SKM-1 treated with dmso at 0.1 percent for 144 hours (cell line): Measurements from ENCODE around the gene PHC3.
A peak's percentile ranks its signal among the peaks of the same experiment; 100 is the strongest.

Experiments used
- DNase-seq: peaks from one replicate; lab custom pipeline; 2025; ENCODE audit not compliant: unreplicated experiment; lab: John Stamatoyannopoulos, UW

PHC3 gene

GRCh38 chr3:170189398-170190256 lies 8.1 kb upstream of the PHC3 start:
- peak; percentile 56 for DNase-seq

- no peak for DNase-seq
Measured at GRCh38 chr3:170180079-170180907, 1.2 kb downstream of the PHC3 start.

DNA sequence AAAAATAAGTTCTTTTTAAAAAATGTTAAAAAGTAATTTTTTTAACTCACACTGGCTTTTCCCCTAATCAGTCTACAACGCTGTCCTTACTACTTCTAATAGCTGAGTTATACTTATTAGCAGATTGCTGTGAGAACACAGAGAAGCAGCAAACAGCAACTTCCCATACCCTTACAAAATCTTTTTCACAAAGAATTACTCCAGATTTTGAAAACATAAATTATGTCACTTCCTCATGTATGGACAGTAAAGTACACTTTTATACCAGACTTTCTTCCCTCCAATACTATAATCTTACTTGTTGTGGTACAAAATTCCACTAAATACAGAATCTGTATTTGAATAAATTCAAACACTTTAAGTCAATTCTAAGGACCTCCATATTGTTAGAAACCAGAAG lies 2.1 kb downstream of the PHC3 start:
- no peak for DNase-seq

GRCh38 chr3:170178651-170179050 lies 2.9 kb downstream of the PHC3 start:
- no peak for DNase-seq

DNA sequence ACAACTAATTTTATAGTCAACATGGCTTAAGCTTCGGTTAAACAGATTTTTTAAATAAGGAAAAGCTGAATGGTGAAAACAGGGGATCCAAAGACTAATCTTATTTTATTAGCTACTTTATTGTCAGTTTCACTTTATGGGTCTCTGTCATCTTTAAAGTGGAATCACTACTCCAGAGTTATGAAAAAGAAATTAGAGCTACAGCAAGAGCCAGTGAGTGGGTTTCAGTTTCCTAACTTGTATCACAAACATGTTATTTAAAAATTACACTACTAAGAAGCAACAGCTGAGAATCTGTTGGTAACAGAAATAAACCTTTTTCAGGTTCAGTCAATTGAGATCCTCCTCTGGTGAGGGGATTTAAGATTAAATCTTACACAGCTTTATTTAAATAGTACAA lies 10.0 kb downstream of the PHC3 start:
- DNase-seq: no peak

DNA sequence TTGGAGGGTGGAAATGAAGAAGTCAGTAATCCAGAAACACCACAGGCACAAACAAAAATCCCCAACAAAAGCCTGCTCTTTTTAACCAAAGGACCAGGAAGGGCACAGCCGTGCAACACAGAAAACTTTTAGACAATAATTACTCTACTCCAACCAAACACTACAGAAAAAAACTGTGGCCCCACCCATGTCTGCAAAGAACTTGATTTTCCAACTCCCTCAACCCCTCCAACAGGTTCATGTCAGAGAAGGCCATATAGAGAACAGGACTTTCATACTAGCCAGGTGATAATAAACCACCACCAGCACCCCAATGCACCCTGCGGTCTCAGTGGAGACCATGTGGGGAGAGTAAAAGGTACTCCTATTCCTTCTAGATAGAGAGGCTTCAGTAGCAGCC lies 16.8 kb downstream of the PHC3 start:
- no peak for DNase-seq

- no peak for DNase-seq
Measured at GRCh38 chr3:170163956-170164645, 17.4 kb downstream of the PHC3 start.

GRCh38 chr3:170162630-170163029 lies 18.9 kb downstream of the PHC3 start:
- DNase-seq: no peak

DNA sequence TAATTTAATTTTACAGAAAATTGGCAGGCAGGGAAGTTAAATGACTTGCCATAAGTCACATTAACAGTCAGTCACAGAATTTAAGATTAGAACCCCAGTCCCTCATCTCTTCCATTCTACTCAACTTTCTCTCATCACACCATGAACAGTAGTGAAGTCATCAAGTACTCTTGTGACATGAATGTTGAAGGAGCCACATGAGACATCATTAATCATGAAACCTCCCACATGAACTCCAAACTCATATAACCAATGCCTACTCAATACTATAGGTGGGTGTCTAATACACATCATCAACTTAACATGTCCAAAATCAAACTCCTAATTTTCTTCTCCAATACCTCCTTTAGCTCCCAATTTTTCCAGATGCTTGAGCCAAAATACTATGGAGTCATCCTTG lies 19.5 kb downstream of the PHC3 start:
- no peak for DNase-seq

DNA sequence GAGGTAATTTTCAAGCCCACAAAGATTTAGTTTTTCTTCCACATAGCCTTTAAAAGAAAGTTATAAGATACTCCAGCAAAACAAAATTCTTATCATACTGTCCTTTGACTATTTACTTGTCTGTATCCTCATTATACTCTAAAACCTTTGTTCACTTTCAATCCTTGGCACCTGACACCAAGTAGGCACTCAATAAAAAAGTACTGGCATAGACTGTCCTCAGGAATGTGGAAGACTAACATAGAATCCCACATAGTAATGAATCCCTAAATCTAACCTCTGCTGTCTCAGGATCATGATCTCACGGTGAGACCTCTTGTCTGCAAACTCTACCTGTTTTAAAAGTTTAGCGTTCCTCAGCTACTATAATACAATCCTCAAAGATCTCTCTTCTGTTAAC lies 21.6 kb downstream of the PHC3 start:
- no peak for DNase-seq

GRCh38 chr3:170159459-170159858 lies 22.1 kb downstream of the PHC3 start:
- no peak for DNase-seq

DNA sequence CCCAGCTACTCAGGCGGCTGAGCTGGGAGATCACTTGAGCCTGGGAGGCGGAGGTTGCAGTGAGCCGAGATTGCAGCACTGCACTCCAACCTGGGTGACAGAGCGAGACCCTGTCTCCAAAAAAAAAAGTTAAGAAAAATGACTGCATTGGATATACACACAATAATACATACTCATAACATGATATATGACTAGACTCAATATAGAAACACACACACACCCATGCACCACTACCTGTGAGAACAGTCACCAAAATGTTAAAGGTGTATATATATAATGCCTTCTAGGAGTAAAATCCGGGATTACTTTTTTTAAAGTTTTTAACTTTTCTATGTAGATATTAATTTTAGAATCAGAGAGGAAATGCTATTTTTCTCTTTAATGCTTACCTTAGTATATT lies 25.9 kb downstream of the PHC3 start:
- no peak for DNase-seq

DNA sequence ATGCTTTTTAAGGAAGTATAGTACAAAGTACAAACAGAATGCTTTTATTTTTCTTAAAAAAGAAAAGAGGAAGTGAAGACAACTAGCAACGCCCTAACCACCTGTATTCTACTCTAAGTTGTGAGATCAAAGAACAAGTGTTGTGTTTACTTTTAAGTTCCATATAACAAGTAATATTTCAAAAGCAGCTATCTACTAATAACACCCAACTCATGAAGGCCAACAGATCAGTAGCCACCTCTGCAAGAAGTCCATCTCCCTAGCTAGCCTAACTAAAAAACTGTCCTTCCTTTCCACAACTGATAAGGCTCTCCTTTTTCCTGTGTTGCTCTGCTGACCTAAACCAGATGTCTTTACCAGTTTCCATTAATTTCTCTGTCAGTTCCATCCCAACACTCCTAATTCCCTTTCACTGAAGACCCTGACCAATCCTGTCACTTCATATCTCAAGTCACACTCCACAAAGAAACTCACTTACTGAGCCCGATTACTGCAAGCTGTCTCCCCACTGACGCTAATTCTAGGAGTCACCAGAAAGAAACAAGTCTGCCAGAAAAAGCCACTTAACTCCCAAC lies 26.9 kb downstream of the PHC3 start:
- DNase-seq: peak; percentile 75

DNA sequence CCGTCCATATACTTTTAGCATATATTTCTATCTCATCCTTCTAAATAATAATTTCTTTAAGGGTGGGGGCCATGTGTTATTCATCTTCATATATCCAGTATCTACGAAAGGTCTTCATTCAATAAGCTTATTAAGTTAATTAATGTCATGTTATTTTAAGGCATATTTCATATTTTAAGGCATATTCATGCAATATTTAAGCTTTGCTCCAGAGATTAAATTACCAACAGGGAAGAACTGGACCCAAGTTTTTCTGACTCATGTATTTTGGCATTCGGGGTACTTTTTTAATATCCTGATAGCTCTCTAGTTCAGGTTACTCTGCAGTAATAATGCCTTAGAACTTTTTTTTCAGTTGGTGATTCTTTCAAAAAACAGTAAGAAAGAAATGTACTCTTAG lies 27.4 kb downstream of the PHC3 start:
- DNase-seq: no peak

GRCh38 chr3:170151536-170151935 lies 30.0 kb downstream of the PHC3 start:
- no peak for DNase-seq

- DNase-seq: peak; percentile 8
Measured at GRCh38 chr3:170149016-170149415, 32.5 kb downstream of the PHC3 start.

- no peak for DNase-seq
Measured at GRCh38 chr3:170145278-170145677, 36.3 kb downstream of the PHC3 start.

- no peak for DNase-seq
Measured at GRCh38 chr3:170144437-170144843, 37.1 kb downstream of the PHC3 start.

DNA sequence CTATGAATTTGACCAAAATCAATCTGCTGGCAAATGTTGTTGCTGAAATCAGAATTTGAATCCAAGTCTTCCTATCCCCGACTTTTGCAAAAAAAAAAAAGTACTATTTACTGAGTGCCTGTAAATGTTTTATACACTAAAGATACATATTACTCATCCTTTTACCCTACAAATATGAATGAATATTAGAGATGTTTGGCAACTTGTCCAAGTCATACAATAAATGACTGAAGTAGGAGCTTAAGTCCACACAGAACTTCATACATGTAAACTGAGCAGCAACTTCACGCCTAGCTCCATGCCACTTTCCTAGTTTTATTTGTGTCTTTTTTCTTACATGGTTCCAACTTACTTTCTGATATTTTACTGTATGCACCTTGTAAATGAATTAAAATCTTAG lies 39.2 kb downstream of the PHC3 start:
- no peak for DNase-seq

- DNase-seq: no peak
Measured at GRCh38 chr3:170137986-170138385, 43.5 kb downstream of the PHC3 start.

- DNase-seq: peak; percentile 50
Measured at GRCh38 chr3:170132335-170132734, 49.2 kb downstream of the PHC3 start.
